ENCODE results near the gene PROB1. TPM values are rescaled to one million over a fixed set of nuclear protein-coding genes. Genes with fewer than 3 reads are reported as not detected.
A peak's percentile ranks its signal among the peaks of the same experiment; 100 is the strongest.

Gene PROB1
- total and polyA plus RNA-seq, 2 of the 13 experiments (the other 11 are each of a cell fraction or from before 2014, with no cell fraction given), result 0.69 to 1.1 TPM

GRCh38 chr5:139341689-139342422, 53.0 kb downstream of the PROB1 start, which contains the start of gene PAIP2 (continued):
- TF ChIP-seq MXD4 (CRISPR knock-in tag; IDR thresholded peaks at IDR 0.05) (peak; percentile 65; the same call in 1 of the 2 replicates), LRRFIP1 (CRISPR knock-in tag; conservative IDR thresholded peaks at IDR 0.05) (no peak), TRIM24 (CRISPR knock-in tag; IDR thresholded peaks at IDR 0.05) (peak; percentile 42; the same call in 1 of the 2 replicates), ATF7-NPFF (CRISPR knock-in tag; IDR thresholded peaks at IDR 0.05; ENCODE audit: low read depth) (peak; percentile 73; the same call in 1 of the 2 replicates), YEATS2 (CRISPR knock-in tag; IDR thresholded peaks at IDR 0.05; ENCODE audit: borderline replicate concordance) (peak; percentile 85), ATF3 (CRISPR knock-in tag; IDR thresholded peaks at IDR 0.05) (no peak), ZNF34 (CRISPR knock-in tag; IDR thresholded peaks at IDR 0.05; ENCODE audit: borderline replicate concordance) (peak; percentile 30; the same call in 1 of the 2 replicates), ZNF746 (CRISPR knock-in tag; IDR thresholded peaks at IDR 0.05) (no peak), HNF1B (CRISPR knock-in tag; IDR thresholded peaks at IDR 0.05) (peak; percentile 96), ZNF12 (CRISPR knock-in tag; IDR thresholded peaks at IDR 0.05) (no peak), MYPOP (CRISPR knock-in tag; IDR thresholded peaks at IDR 0.05) (peak; percentile 70), GRHL1 (CRISPR knock-in tag; conservative IDR thresholded peaks at IDR 0.05) (no peak), ZNF616 (CRISPR knock-in tag; IDR thresholded peaks at IDR 0.05; ENCODE audit: low read depth) (no peak), UBTF (CRISPR knock-in tag; IDR thresholded peaks at IDR 0.05) (peak; percentile 58), TSC22D2 (CRISPR knock-in tag; IDR thresholded peaks at IDR 0.05; ENCODE audit: borderline replicate concordance) (no peak), ZNF674 (CRISPR knock-in tag; IDR thresholded peaks at IDR 0.05; ENCODE audit: low read depth) (no peak), ZNF543 (CRISPR knock-in tag; IDR thresholded peaks at IDR 0.05) (peak; percentile 75)
